Measurements from ENCODE around the gene ATP6V1B1.

The ATP6V1B1 gene

GRCh38 chr2:71001592-71001927 lies 65.9 kb downstream of the ATP6V1B1 start:
- no peak for TF ChIP-seq CTCF (IDR thresholded peaks at IDR 0.05; ENCODE audit: low read depth, low read length)
- no peak for DNase-seq (ENCODE audit: low read depth, low spot score)
- H3K4me3 ChIP-seq (ENCODE audit: low read depth, low read length), result no peak overlapping the region
- in situ Hi-C loops (cut with HindIII; ENCODE audit: low sequenced_read_pairs), result no loop called here

- H3K4me3 ChIP-seq (ENCODE audit: low read depth, low read length), result no peak overlapping the region
- in situ Hi-C loops (cut with HindIII; ENCODE audit: low sequenced_read_pairs), result no loop called here
- TF ChIP-seq CTCF (IDR thresholded peaks at IDR 0.05; ENCODE audit: low read depth, low read length), result no peak
- DNase-seq (ENCODE audit: low read depth, low spot score), result no peak
Measured at GRCh38 chr2:71001981-71002570, 66.4 kb downstream of the ATP6V1B1 start.

- H3K4me3 ChIP-seq (ENCODE audit: low read depth, low read length), result no peak overlapping the region
- no peak for DNase-seq (ENCODE audit: low read depth, low spot score)
Measured at GRCh38 chr2:71003396-71003795, 67.7 kb downstream of the ATP6V1B1 start.

GRCh38 chr2:71003966-71004755 lies 68.5 kb downstream of the ATP6V1B1 start:
- in situ Hi-C loops (cut with HindIII; ENCODE audit: low sequenced_read_pairs), result no loop called here
- no peak for DNase-seq (ENCODE audit: low read depth, low spot score)
- no peak for TF ChIP-seq CTCF (IDR thresholded peaks at IDR 0.05; ENCODE audit: low read depth, low read length)
- H3K4me3 ChIP-seq (ENCODE audit: low read depth, low read length), result no peak overlapping the region

More at GRCh38 chr2:71003396-71003795, 67.7 kb downstream of the ATP6V1B1 start:
- in situ Hi-C loops (cut with HindIII; ENCODE audit: low sequenced_read_pairs), result no loop called here
- no peak for TF ChIP-seq CTCF (IDR thresholded peaks at IDR 0.05; ENCODE audit: low read depth, low read length)

GRCh38 chr2:71004857-71005256 lies 69.2 kb downstream of the ATP6V1B1 start:
- no peak for DNase-seq (ENCODE audit: low read depth, low spot score)
- in situ Hi-C loops (cut with HindIII; ENCODE audit: low sequenced_read_pairs), result no loop called here
- no peak overlapping the region for H3K4me3 ChIP-seq (ENCODE audit: low read depth, low read length)
- no peak for TF ChIP-seq CTCF (IDR thresholded peaks at IDR 0.05; ENCODE audit: low read depth, low read length)

GRCh38 chr2:71005271-71006202 lies 69.8 kb downstream of the ATP6V1B1 start:
- H3K4me3 ChIP-seq (ENCODE audit: low read depth, low read length), result no peak overlapping the region
- in situ Hi-C loops (cut with HindIII; ENCODE audit: low sequenced_read_pairs), result no loop called here
- no peak for TF ChIP-seq CTCF (IDR thresholded peaks at IDR 0.05; ENCODE audit: low read depth, low read length)
- no peak for DNase-seq (ENCODE audit: low read depth, low spot score)

Data from astrocyte of the spinal cord (primary cell).